T follicular helper cell (primary cell): ENCODE measurements around the gene NKAP.
"Not testable (repeated sequence)": the region's sequence is repeated elsewhere in the genome, so short reads cannot be mapped to it uniquely, and the experiment has no call there.

Experiments used
- DNase-seq: peaks from one replicate; pipeline ENCODE4 v3.0.0-alpha.2; 2020; ENCODE audit warnings: low read depth
- total RNA-seq, 2 experiments: gene quantifications; one replicate each; lab custom pipeline; 2026; lab: John Stamatoyannopoulos, UW

NKAP gene
- 35.0 to 37.7 reads per million in 2 experiments for total RNA-seq

- peak; percentile 67 for DNase-seq
Measured at GRCh38 chrX:119943185-119943988, at the start of gene NKAP. TSS of gene NKAP (minus strand) at chrX:119943751. CDS start at chrX:119943605, 146 bp downstream.

GRCh38 chrX:119991005-119991787 is 47.6 kb upstream of the NKAP start:
- DNase-seq: no peak

- no peak for DNase-seq
Measured at GRCh38 chrX:119990556-119991004, 47.0 kb upstream of the NKAP start.

GRCh38 chrX:119989905-119990555 is 46.5 kb upstream of the NKAP start:
- no peak for DNase-seq

- DNase-seq: no peak
Measured at GRCh38 chrX:119986203-119986602, 42.7 kb upstream of the NKAP start.

GRCh38 chrX:119984652-119985051 is 41.1 kb upstream of the NKAP start:
- DNase-seq: no peak

GRCh38 chrX:119983494-119983893 is 39.9 kb upstream of the NKAP start:
- no peak for DNase-seq

GRCh38 chrX:119982145-119982544 is 38.6 kb upstream of the NKAP start:
- no peak for DNase-seq

GRCh38 chrX:119981286-119982070 is 37.9 kb upstream of the NKAP start:
- no peak for DNase-seq

- DNase-seq: not testable (repeated sequence)
Measured at GRCh38 chrX:119977172-119977571, 33.6 kb upstream of the NKAP start.

- no peak for DNase-seq
Measured at GRCh38 chrX:119971184-119971583, 27.6 kb upstream of the NKAP start.

- DNase-seq: no peak
Measured at GRCh38 chrX:119970574-119970973, 27.0 kb upstream of the NKAP start.

GRCh38 chrX:119966837-119967236 is 23.3 kb upstream of the NKAP start:
- DNase-seq: not testable (repeated sequence)

GRCh38 chrX:119960625-119961024 is 17.1 kb upstream of the NKAP start:
- DNase-seq: no peak

- DNase-seq: peak; percentile 1
Measured at GRCh38 chrX:119955807-119956570, 12.4 kb upstream of the NKAP start.

- DNase-seq: no peak
Measured at GRCh38 chrX:119954374-119954773, 10.8 kb upstream of the NKAP start.

- no peak for DNase-seq
Measured at GRCh38 chrX:119948381-119948780, 4.8 kb upstream of the NKAP start.

- DNase-seq: no peak
Measured at GRCh38 chrX:119945481-119945880, 1.9 kb upstream of the NKAP start.

GRCh38 chrX:119942831-119943184 is 743 bp downstream of the NKAP start:
- no peak for DNase-seq

- no peak for DNase-seq
Measured at GRCh38 chrX:119942173-119942819, 1.3 kb downstream of the NKAP start.
